OCI-LY3 (cell line): ENCODE data around the gene TLE4.
"Not testable (repeated sequence)": the region's sequence is repeated elsewhere in the genome, so short reads cannot be mapped to it uniquely, and the experiment has no call there.

Source experiments
- H2AFZ ChIP-seq: fragments of 200-600, 300-600 bp; shearing (Covaris generic); 2 replicates; pipeline ENCODE4 v1.6.0; 2014; ENCODE audit warnings: antibody characterized with exemption, low read depth, low read length
- H3K27ac ChIP-seq: fragments of 200-600, 300-600 bp; sonication (generic); 2 replicates; pipeline ENCODE4 v1.5.1; 2014; ENCODE audit warnings: mild to moderate bottlenecking, low read length, moderate library complexity, mixed read lengths
- H3K27me3 ChIP-seq: fragments of 200-600, 300-600 bp; sonication (generic); 2 replicates; pipeline ENCODE4 v1.6.1; 2014; ENCODE audit warnings: low read depth, low read length, mixed read lengths
- H3K36me3 ChIP-seq: fragments of 200-600, 300-600 bp; sonication (generic); replicated peaks from 2 replicates; pipeline ENCODE3; 2014; ENCODE audit warnings: low read depth, low read length, mixed read lengths
- H3K4me1 ChIP-seq: fragments of 300-600, 200-600 bp; sonication (generic); 2 replicates; pipeline ENCODE4 v1.6.1; 2014; ENCODE audit warnings: low read length, mixed read lengths
- H3K4me2 ChIP-seq: fragments of 200-600, 300-600 bp; sonication (generic); 2 replicates; pipeline ENCODE4 v1.6.1; 2014; ENCODE audit warnings: low read length, mixed read lengths
- H3K4me3 ChIP-seq: fragments of 300-600, 200-600 bp; sonication (generic); 2 replicates; pipeline ENCODE4 v1.5.1; 2014; ENCODE audit warnings: antibody characterized with exemption, mild to moderate bottlenecking, low read length, moderate library complexity
- H3K79me2 ChIP-seq: fragments of 300-600, 200-600 bp; shearing (Covaris generic); 2 replicates; pipeline ENCODE4 v1.6.1; 2014; ENCODE audit warnings: mild to moderate bottlenecking, low read length, mixed read lengths
- H3K9ac ChIP-seq: fragments of 300-600, 200-600 bp; shearing (Covaris generic); 2 replicates; pipeline ENCODE4 v1.6.0; 2014; ENCODE audit warnings: mild to moderate bottlenecking, low read length, moderate library complexity
- H3K9me3 ChIP-seq: fragments of 200-600, 300-600 bp; shearing (Covaris generic); 2 replicates; pipeline ENCODE4 v1.6.1; 2014; ENCODE audit warnings: low read length, mixed read lengths; ENCODE audit not compliant: insufficient read depth
- H4K20me1 ChIP-seq: fragments of 200-600, 300-600 bp; sonication (generic); 2 replicates; pipeline ENCODE4 v1.6.1; 2016; ENCODE audit warnings: low read length, mixed read lengths; ENCODE audit not compliant: insufficient read depth
- EZH2phosphoT487 ChIP-seq: fragments of 200-600 bp; shearing (Covaris generic); IDR thresholded peaks from 2 replicates; pipeline ENCODE4 v1.6.1; 2018; ENCODE audit warnings: antibody characterized with exemption, mixed run types, low read depth
- TF ChIP-seq, protein P1 (sequence below): fragments of 200-600, 300-600 bp; sonication (generic); IDR thresholded peaks from 2 replicates; pipeline ENCODE4 v1.5.1; 2014; ENCODE audit warnings: antibody characterized with exemption, low read length, low read depth

TLE4 gene

DNA sequence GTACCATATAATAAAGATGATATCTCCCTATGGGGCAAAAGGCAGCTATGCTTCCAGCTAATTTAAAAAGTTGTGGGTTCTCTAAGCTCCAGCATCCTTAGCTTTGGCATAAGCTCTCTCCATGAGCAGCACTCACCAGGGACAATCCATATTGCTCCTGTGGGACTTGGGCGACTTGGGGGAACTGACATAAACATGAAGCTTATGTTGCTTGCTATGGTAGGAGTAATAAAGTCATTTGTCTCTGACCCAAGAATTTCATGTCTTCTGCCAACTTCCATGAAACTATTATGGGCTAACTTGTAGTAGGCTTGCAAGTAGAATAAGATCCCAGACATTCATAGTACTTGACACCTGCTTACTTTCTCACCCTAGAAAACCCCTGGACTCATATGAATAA, 36.2 kb upstream of the TLE4 start:
- Histone ChIP-seq H3K9ac (no peak overlapping the region), H3K27me3 (no peaks in the 10 kb centered on the region), H4K20me1 (no peaks in the 10 kb centered on the region), H3K36me3 (no peaks in the 10 kb centered on the region), H3K27ac (no peak overlapping the region), H3K4me3 (no peak overlapping the region), H3K9me3 (no peaks in the 10 kb centered on the region), H3K4me1 (no peaks in the 10 kb centered on the region), H3K79me2 (no peaks in the 10 kb centered on the region), H2AFZ (no peak overlapping the region), H3K4me2 (no peak overlapping the region)
- no peak for TF ChIP-seq EZH2phosphoT487
- TF ChIP-seq, protein P1, sequence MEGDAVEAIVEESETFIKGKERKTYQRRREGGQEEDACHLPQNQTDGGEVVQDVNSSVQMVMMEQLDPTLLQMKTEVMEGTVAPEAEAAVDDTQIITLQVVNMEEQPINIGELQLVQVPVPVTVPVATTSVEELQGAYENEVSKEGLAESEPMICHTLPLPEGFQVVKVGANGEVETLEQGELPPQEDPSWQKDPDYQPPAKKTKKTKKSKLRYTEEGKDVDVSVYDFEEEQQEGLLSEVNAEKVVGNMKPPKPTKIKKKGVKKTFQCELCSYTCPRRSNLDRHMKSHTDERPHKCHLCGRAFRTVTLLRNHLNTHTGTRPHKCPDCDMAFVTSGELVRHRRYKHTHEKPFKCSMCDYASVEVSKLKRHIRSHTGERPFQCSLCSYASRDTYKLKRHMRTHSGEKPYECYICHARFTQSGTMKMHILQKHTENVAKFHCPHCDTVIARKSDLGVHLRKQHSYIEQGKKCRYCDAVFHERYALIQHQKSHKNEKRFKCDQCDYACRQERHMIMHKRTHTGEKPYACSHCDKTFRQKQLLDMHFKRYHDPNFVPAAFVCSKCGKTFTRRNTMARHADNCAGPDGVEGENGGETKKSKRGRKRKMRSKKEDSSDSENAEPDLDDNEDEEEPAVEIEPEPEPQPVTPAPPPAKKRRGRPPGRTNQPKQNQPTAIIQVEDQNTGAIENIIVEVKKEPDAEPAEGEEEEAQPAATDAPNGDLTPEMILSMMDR = no peak

DNA sequence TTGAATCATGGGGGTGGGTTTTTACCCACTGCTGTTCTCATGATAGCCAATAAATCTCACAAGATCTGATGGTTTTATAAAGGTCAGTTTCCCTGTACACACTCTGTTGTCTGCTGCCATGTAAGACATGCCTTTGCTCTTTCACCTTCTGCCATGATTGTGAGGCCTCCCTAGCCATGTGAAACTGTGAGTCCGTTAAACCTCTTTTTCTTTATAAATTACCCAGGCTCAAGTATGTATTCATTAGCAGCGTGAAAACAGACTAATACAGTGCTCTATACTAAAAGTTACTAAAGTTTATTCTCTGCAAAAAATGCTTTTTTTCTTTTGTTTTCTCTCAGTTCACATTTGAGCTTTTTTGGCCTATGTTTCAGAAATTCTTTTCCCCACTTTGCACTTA, 33.9 kb upstream of the TLE4 start:
- Histone ChIP-seq H3K4me3 (no peak overlapping the region), H3K9ac (no peak overlapping the region), H4K20me1 (no peaks in the 10 kb centered on the region)

DNA sequence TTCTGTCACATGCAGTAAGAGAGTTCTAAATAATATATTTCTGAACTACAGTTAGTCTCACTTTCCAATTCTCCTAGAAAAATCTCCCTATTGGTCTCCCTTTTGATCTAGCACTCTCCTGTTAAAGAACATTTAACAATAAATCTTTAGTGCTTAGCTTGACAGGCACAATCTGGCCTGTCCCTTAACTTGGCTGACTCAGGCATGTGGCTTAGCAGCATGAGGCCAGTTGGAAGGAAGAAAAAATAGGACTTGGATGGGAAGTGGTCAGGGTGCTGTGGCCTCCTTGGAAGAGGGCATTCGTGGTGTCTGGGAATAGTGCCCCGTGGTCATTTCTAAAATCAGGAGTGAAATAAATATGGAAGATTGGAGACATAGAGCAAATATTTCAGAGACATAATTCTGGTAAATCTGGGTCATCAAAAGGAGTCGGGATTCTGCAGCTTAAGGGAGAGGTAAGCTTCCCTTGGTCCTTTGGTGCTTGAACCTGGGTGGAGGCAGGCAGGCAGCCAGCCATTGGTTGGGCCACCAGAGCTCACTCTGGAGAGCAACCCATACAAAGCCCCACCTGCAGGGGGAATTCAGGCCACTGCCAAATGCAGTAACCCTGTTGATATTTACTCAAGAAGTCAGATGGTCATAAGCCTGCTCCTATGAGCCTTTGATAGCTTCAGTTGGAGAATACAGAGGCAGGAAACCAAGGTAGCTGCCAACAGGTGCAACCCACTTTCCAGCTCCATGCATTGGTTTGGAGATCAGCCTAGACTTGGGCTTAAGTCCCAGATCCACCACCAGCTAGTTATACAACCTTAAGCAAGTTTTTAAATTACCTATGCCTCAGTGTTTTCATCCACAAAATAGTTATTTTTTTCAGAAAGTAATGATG, 28.8 kb upstream of the TLE4 start:
- no peak overlapping the region for H2AFZ ChIP-seq
- H4K20me1 ChIP-seq = no peaks in the 10 kb centered on the region
- no peaks in the 10 kb centered on the region for H3K79me2 ChIP-seq
- H3K36me3 ChIP-seq = no peaks in the 10 kb centered on the region
- H3K9me3 ChIP-seq = no peaks in the 10 kb centered on the region
- no peak overlapping the region for H3K9ac ChIP-seq
- H3K27me3 ChIP-seq = no peaks in the 10 kb centered on the region
- TF ChIP-seq, protein P1 = no peak
- TF ChIP-seq EZH2phosphoT487 = no peak
- no peak overlapping the region for H3K4me3 ChIP-seq
- no peaks in the 10 kb centered on the region for H3K4me1 ChIP-seq
- H3K4me2 ChIP-seq = no peak overlapping the region
- H3K27ac ChIP-seq = no peak overlapping the region

More for the DNA sequence above, 33.9 kb upstream of the TLE4 start:
- H3K27me3 ChIP-seq = no peaks in the 10 kb centered on the region
- no peaks in the 10 kb centered on the region for H3K9me3 ChIP-seq
- H3K27ac ChIP-seq = no peak overlapping the region
- H2AFZ ChIP-seq = no peak overlapping the region
- H3K4me2 ChIP-seq = no peak overlapping the region
- H3K79me2 ChIP-seq = no peaks in the 10 kb centered on the region
- H3K36me3 ChIP-seq = no peaks in the 10 kb centered on the region
- TF ChIP-seq, protein P1 = no peak
- TF ChIP-seq EZH2phosphoT487 = no peak
- no peaks in the 10 kb centered on the region for H3K4me1 ChIP-seq

DNA sequence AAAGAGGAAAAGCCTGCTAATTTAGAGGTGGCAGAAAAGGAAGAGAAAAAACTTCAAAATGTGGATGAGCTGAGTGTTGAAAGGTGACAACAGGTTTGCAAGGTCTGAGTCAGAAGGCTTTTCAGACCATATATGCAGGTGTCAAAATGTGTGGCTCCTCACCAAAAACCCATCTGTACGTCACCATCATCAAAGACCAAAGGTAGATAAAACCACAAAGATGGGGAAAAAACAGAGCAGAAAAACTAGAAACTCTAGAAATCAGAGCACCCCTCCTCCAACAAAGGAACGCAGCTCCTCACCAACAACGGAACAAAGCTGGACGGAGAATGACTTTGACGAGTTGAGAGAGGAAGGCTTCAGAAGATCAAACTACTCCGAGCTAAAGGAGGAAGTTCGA, 27.4 kb upstream of the TLE4 start:
- H3K36me3 ChIP-seq, H4K20me1 ChIP-seq, H3K79me2 ChIP-seq, H3K9ac ChIP-seq, H3K9me3 ChIP-seq, H2AFZ ChIP-seq, H3K4me2 ChIP-seq, H3K27ac ChIP-seq, H3K27me3 ChIP-seq, H3K4me1 ChIP-seq, H3K4me3 ChIP-seq: not testable (repeated sequence)
